DND-41 (cell line): Measurements from ENCODE around the gene CACNG8.

Experiments used
- CTCF ChIP-seq: IDR thresholded peaks from 2 replicates; pipeline ENCODE4 v1.5.1; 2012; ENCODE audit warnings: borderline replicate concordance, low read length, moderate library complexity, mild to moderate bottlenecking; ENCODE audit not compliant: poor library complexity, severe bottlenecking; ENCODE audit errors: extremely low read depth
- EZH2 ChIP-seq: IDR thresholded peaks from 3 replicates; pipeline ENCODE4 v1.6.1; 2012; ENCODE audit warnings: borderline replicate concordance, low read depth, mild to moderate bottlenecking, moderate library complexity, low read length, inconsistent platforms; ENCODE audit not compliant: severe bottlenecking

- TF ChIP-seq CTCF: no peak
- no peak for TF ChIP-seq EZH2
These were observed 35.0 kb upstream of the CACNG8 start for GRCh38 chr19:53927739-53928138.
